ENCODE measurements around the gene DTNBP1.

DTNBP1 gene

DNA sequence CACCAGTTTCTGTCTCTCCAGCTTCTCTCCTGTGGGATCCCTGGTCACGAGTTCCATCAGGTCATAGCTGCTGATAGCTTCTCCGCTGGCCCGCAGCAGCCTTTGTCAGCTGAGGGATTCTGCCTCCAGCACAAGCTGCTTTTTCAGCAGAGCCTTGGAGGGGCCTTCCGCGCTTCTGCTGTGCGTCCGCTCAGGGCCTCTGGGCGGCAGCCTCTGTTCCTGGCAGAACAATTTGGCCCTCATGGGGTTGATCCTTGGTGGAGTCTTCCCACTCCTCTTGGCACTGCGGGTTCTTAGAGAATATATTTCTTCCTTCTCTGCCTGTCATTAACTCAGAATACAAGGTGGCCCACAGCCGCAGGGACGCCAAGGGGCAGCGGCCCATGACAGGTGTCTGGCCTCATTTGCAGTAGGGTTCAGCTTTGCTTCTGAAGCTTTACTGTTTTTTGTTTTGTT lies 158.8 kb downstream of the DTNBP1 start:
- DNase-seq (ENCODE audit: low spot score): no peak
- no peak for TF ChIP-seq CTCF (conservative IDR thresholded peaks at IDR 0.05; ENCODE audit: low read depth)
- CTCF ChIA-PET: interaction anchor here (0.6 kb wide), 1 partner anchor 79 kb away, joined by 3 read pairs; no protein-coding TSS in a partner anchor
- POLR2A ChIA-PET (ENCODE audit: low non-redundant PET): no interaction called here
- peak overlapping the region; percentile 84 for H3K27ac ChIP-seq

- ChIA-PET CTCF (no interaction called here), POLR2A (ENCODE audit: low non-redundant PET) (no interaction called here)
- DNase-seq (ENCODE audit: low spot score): no peak
- no peak for TF ChIP-seq CTCF (conservative IDR thresholded peaks at IDR 0.05; ENCODE audit: low read depth)
- no peak overlapping the region for H3K27ac ChIP-seq
Observed at GRCh38 chr6:15503346-15503680, 159.5 kb downstream of the DTNBP1 start.

DNA sequence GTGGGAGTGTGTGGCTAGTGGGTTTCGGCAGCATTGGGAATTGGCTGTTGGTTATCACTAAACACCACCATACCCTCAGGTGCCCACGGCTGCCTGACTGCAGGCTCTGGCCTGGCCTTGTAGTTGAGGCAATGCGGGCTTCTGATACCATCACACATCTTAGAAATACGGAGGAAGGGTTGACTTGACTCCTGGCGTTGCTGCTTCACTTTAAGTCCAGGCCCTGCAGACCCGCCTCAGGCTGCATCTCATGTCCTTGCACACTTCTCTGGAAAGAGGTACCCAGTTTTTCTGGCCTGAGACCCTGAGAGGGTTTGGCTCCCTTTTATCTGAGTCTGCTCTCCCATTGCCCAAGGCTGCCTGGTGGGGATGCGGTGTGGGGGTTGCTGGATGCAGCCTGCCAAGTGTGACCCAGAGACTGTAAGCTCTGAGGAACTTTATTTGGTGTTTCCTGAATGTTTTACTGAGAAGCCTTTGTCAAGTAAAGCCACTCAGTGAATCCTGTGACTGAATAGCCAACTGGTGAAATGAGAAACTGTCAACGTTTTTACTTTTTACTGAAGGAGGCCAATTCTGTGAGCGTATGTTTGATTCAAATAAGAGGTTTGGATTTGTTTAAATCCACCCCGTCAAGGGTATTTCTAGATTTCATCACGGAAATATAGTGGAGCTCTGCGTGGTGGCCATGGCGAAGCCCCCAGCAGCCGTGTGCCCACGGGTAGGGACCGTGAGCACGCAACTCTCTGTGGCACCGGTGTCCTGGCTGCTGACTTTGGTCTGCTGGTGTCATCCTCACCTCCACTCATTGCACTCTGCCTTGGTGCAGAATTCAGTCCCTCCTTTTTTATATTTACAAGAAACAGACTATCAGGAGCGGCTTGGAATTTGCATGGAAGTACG lies 160.1 kb downstream of the DTNBP1 start:
- POLR2A ChIA-PET (ENCODE audit: low non-redundant PET): no interaction called here
- TF ChIP-seq CTCF (conservative IDR thresholded peaks at IDR 0.05; ENCODE audit: low read depth): no peak
- DNase-seq (ENCODE audit: low spot score): no peak
- CTCF ChIA-PET: no interaction called here
- peak overlapping the region; percentile 56 for H3K27ac ChIP-seq

GRCh38 chr6:15501826-15502445 lies 160.9 kb downstream of the DTNBP1 start:
- TF ChIP-seq CTCF (conservative IDR thresholded peaks at IDR 0.05; ENCODE audit: low read depth): no peak
- ChIA-PET CTCF (no interaction called here), POLR2A (ENCODE audit: low non-redundant PET) (no interaction called here)
- H3K27ac ChIP-seq: peak overlapping the region; percentile 56
- no peak for DNase-seq (ENCODE audit: low spot score)

GRCh38 chr6:15500901-15501825 lies 161.7 kb downstream of the DTNBP1 start:
- ChIA-PET POLR2A (ENCODE audit: low non-redundant PET) (no interaction called here), CTCF (interaction anchor here (0.8 kb wide), 1 partner anchor 122 kb away, joined by 4 read pairs; no protein-coding TSS in a partner anchor)
- H3K27ac ChIP-seq: peak overlapping the region; percentile 56
- DNase-seq (ENCODE audit: low spot score): no peak
- TF ChIP-seq CTCF (conservative IDR thresholded peaks at IDR 0.05; ENCODE audit: low read depth): no peak

Data from RWPE1 (cell line).